Measurements from ENCODE around the gene GOLGA8J. TPM values are rescaled to one million over a fixed set of nuclear protein-coding genes. Genes with fewer than 3 reads are reported as not detected.
"Not testable (repeated sequence)": the region's sequence is repeated elsewhere in the genome, so short reads cannot be mapped to it uniquely, and the experiment has no call there.

Gene GOLGA8J
- total and polyA plus RNA-seq, 4 donors = 1.5 TPM; not detected in 3

GRCh38 chr15:30063835-30064546, 18.8 kb upstream of the GOLGA8J start:
- Histone ChIP-seq H3K36me3 (ENCODE audit: control insufficient read depth in 1 of 2, insufficient read depth in 2 of 2, low read length in 1 of 2) (no peaks in the 10 kb centered on the region), H3K27ac (ENCODE audit: low read depth in 1 of 2, low read length in 2 of 2) (peak overlapping the region in 1 of 2 donors; percentile 12), H3K4me1 (ENCODE audit: control insufficient read depth in 1 of 2, insufficient read depth in 2 of 2, low read length in 2 of 2) (peaks cover 0 to 3% of the 10 kb centered on the region in 2 donors), H3K27me3 (ENCODE audit: control insufficient read depth in 1 of 2, insufficient read depth in 2 of 2, low read length in 1 of 2) (no peaks in the 10 kb centered on the region), H3K4me3 (ENCODE audit: low read length in 2 of 2) (no peak overlapping the region), H3K9me3 (ENCODE audit: control insufficient read depth, low read length) (no peaks in the 10 kb centered on the region)
- intact Hi-C loops (cut with DNase I) = no loop called here
- DNase-seq (no peak), ATAC-seq (ENCODE audit: low FRiP score) (peak; percentile 12)
- WGBS, 2 donors = 2 to 9% methylated on average over 2 of the region's 2 CpGs

- DNase-seq (no peak), ATAC-seq (ENCODE audit: low FRiP score) (peak; percentile 38)
- intact Hi-C loops (cut with DNase I) = no loop called here
- Histone ChIP-seq H3K27me3 (ENCODE audit: control insufficient read depth in 1 of 2, insufficient read depth in 2 of 2, low read length in 1 of 2) (no peaks in the 10 kb centered on the region), H3K36me3 (ENCODE audit: control insufficient read depth in 1 of 2, insufficient read depth in 2 of 2, low read length in 1 of 2) (no peaks in the 10 kb centered on the region), H3K9me3 (ENCODE audit: control insufficient read depth, low read length) (no peaks in the 10 kb centered on the region), H3K4me1 (ENCODE audit: control insufficient read depth in 1 of 2, insufficient read depth in 2 of 2, low read length in 2 of 2) (peaks cover 0 to 3% of the 10 kb centered on the region in 2 donors), H3K27ac (ENCODE audit: low read depth in 1 of 2, low read length in 2 of 2) (no peak overlapping the region), H3K4me3 (ENCODE audit: low read length in 2 of 2) (peak overlapping the region in 1 of 2 donors; percentile 18)
- 25 to 29% methylated on average over 12 of the region's 12 CpGs for WGBS, 2 donors
Observed at GRCh38 chr15:30065025-30065801, 17.5 kb upstream of the GOLGA8J start.

GRCh38 chr15:30068326-30068725, 14.4 kb upstream of the GOLGA8J start:
- DNase-seq (no peak), ATAC-seq (ENCODE audit: low FRiP score) (no peak)
- peaks cover 0 to 3% of the 10 kb centered on the region in 2 donors for H3K4me1 ChIP-seq (ENCODE audit: control insufficient read depth in 1 of 2, insufficient read depth in 2 of 2, low read length in 2 of 2)
- no peak overlapping the region for H3K27ac ChIP-seq (ENCODE audit: low read depth in 1 of 2, low read length in 2 of 2)
- H3K9me3 ChIP-seq (ENCODE audit: control insufficient read depth, low read length) = no peaks in the 10 kb centered on the region
- no peaks in the 10 kb centered on the region for H3K36me3 ChIP-seq (ENCODE audit: control insufficient read depth in 1 of 2, insufficient read depth in 2 of 2, low read length in 1 of 2)
- 93 to 94% methylated on average over 7 of the region's 7 CpGs for WGBS, 2 donors
- no peaks in the 10 kb centered on the region for H3K27me3 ChIP-seq (ENCODE audit: control insufficient read depth in 1 of 2, insufficient read depth in 2 of 2, low read length in 1 of 2)
- intact Hi-C loops (cut with DNase I) = no loop called here
- no peak overlapping the region for H3K4me3 ChIP-seq (ENCODE audit: low read length in 2 of 2)

GRCh38 chr15:30072630-30073029, 10.1 kb upstream of the GOLGA8J start:
- no peaks in the 10 kb centered on the region for H3K4me1 ChIP-seq (ENCODE audit: control insufficient read depth in 1 of 2, insufficient read depth in 2 of 2, low read length in 2 of 2)
- no peak overlapping the region for H3K27ac ChIP-seq (ENCODE audit: low read depth in 1 of 2, low read length in 2 of 2)
- H3K4me3 ChIP-seq (ENCODE audit: low read length in 2 of 2) = no peak overlapping the region
- no peak for ATAC-seq (ENCODE audit: low FRiP score)
- H3K36me3 ChIP-seq (ENCODE audit: control insufficient read depth in 1 of 2, insufficient read depth in 2 of 2, low read length in 1 of 2) = no peaks in the 10 kb centered on the region
- no peaks in the 10 kb centered on the region for H3K27me3 ChIP-seq (ENCODE audit: control insufficient read depth in 1 of 2, insufficient read depth in 2 of 2, low read length in 1 of 2)
- 73 to 77% methylated on average over 7 of the region's 7 CpGs for WGBS, 2 donors
- intact Hi-C loops (cut with DNase I) = loop anchor here (10.0 kb wide), 2 partner anchors 328 to 408 kb away; no protein-coding TSS in a partner anchor
- H3K9me3 ChIP-seq (ENCODE audit: control insufficient read depth, low read length) = no peaks in the 10 kb centered on the region
- no peak for DNase-seq

- 91 to 94% methylated on average over 4 of the region's 4 CpGs for WGBS, 2 donors
- H3K9me3 ChIP-seq (ENCODE audit: control insufficient read depth, low read length) = no peaks in the 10 kb centered on the region
- DNase-seq = no peak
- no peak overlapping the region for H3K4me3 ChIP-seq (ENCODE audit: low read length in 2 of 2)
- H3K27ac ChIP-seq (ENCODE audit: low read depth in 1 of 2, low read length in 2 of 2) = no peak overlapping the region
- intact Hi-C loops (cut with DNase I) = loop anchor here (10.0 kb wide), 2 partner anchors 329 to 409 kb away; no protein-coding TSS in a partner anchor
- no peaks in the 10 kb centered on the region for H3K36me3 ChIP-seq (ENCODE audit: control insufficient read depth in 1 of 2, insufficient read depth in 2 of 2, low read length in 1 of 2)
- H3K4me1 ChIP-seq (ENCODE audit: control insufficient read depth in 1 of 2, insufficient read depth in 2 of 2, low read length in 2 of 2) = no peaks in the 10 kb centered on the region
- no peak for ATAC-seq (ENCODE audit: low FRiP score)
- no peaks in the 10 kb centered on the region for H3K27me3 ChIP-seq (ENCODE audit: control insufficient read depth in 1 of 2, insufficient read depth in 2 of 2, low read length in 1 of 2)
Observed at GRCh38 chr15:30073915-30074314, 8.8 kb upstream of the GOLGA8J start.

- H3K27me3 ChIP-seq (ENCODE audit: control insufficient read depth in 1 of 2, insufficient read depth in 2 of 2, low read length in 1 of 2); ATAC-seq (ENCODE audit: low FRiP score); H3K4me3 ChIP-seq (ENCODE audit: low read length in 2 of 2); intact Hi-C loops (cut with DNase I); H3K4me1 ChIP-seq (ENCODE audit: control insufficient read depth in 1 of 2, insufficient read depth in 2 of 2, low read length in 2 of 2); H3K36me3 ChIP-seq (ENCODE audit: control insufficient read depth in 1 of 2, insufficient read depth in 2 of 2, low read length in 1 of 2); H3K9me3 ChIP-seq (ENCODE audit: control insufficient read depth, low read length); H3K27ac ChIP-seq (ENCODE audit: low read depth in 1 of 2, low read length in 2 of 2); DNase-seq: not testable (repeated sequence)
- 64 to 80% methylated on average over 5 of the region's 5 CpGs for WGBS, 2 donors
Observed at GRCh38 chr15:30080816-30081215, 1.9 kb upstream of the GOLGA8J start.

GRCh38 chr15:30097827-30098226, 15.1 kb downstream of the GOLGA8J start:
- H3K4me3 ChIP-seq (ENCODE audit: low read length in 2 of 2); H3K36me3 ChIP-seq (ENCODE audit: control insufficient read depth in 1 of 2, insufficient read depth in 2 of 2, low read length in 1 of 2); H3K27ac ChIP-seq (ENCODE audit: low read depth in 1 of 2, low read length in 2 of 2); H3K27me3 ChIP-seq (ENCODE audit: control insufficient read depth in 1 of 2, insufficient read depth in 2 of 2, low read length in 1 of 2); ATAC-seq (ENCODE audit: low FRiP score); H3K9me3 ChIP-seq (ENCODE audit: control insufficient read depth, low read length); intact Hi-C loops (cut with DNase I); H3K4me1 ChIP-seq (ENCODE audit: control insufficient read depth in 1 of 2, insufficient read depth in 2 of 2, low read length in 2 of 2); DNase-seq: not testable (repeated sequence)
- no CpG with 5 or more reads among the region's 8 CpGs for WGBS, 2 donors

GRCh38 chr15:30102890-30103289, 20.1 kb downstream of the GOLGA8J start:
- H3K27me3 ChIP-seq (ENCODE audit: control insufficient read depth in 1 of 2, insufficient read depth in 2 of 2, low read length in 1 of 2); H3K9me3 ChIP-seq (ENCODE audit: control insufficient read depth, low read length); H3K36me3 ChIP-seq (ENCODE audit: control insufficient read depth in 1 of 2, insufficient read depth in 2 of 2, low read length in 1 of 2); DNase-seq; intact Hi-C loops (cut with DNase I); H3K27ac ChIP-seq (ENCODE audit: low read depth in 1 of 2, low read length in 2 of 2); H3K4me1 ChIP-seq (ENCODE audit: control insufficient read depth in 1 of 2, insufficient read depth in 2 of 2, low read length in 2 of 2); H3K4me3 ChIP-seq (ENCODE audit: low read length in 2 of 2): not testable (repeated sequence)
- ATAC-seq (ENCODE audit: low FRiP score) = peak; percentile 57
- WGBS, 2 donors = no CpG with 5 or more reads among the region's 12 CpGs
